Inferior parietal cortex (tissue), 1 donor: Measurements from ENCODE around the gene PBX1.

Source experiments
- DNase-seq: peaks from one replicate; pipeline ENCODE4 v3.0.0-alpha.2; 2016; ENCODE audit errors: extremely low spot score

Gene PBX1

GRCh38 chr1:164670026-164670425 is 111.0 kb downstream of the PBX1 start:
- DNase-seq, result no peak

- DNase-seq, result no peak
Observed at GRCh38 chr1:164670786-164671185, 111.8 kb downstream of the PBX1 start.

GRCh38 chr1:164671323-164671965 is 112.5 kb downstream of the PBX1 start:
- DNase-seq, result no peak

GRCh38 chr1:164671966-164672571 is 113.1 kb downstream of the PBX1 start:
- no peak for DNase-seq

- no peak for DNase-seq
Observed at GRCh38 chr1:164672588-164672987, 113.6 kb downstream of the PBX1 start.

GRCh38 chr1:164673584-164674214 is 114.7 kb downstream of the PBX1 start:
- no peak for DNase-seq

GRCh38 chr1:164675342-164675904 is 116.4 kb downstream of the PBX1 start:
- no peak for DNase-seq

- DNase-seq, result no peak
Observed at GRCh38 chr1:164678136-164678700, 119.2 kb downstream of the PBX1 start.

- DNase-seq, result no peak
Observed at GRCh38 chr1:164682570-164682969, 123.6 kb downstream of the PBX1 start.

- DNase-seq, result no peak
Observed at GRCh38 chr1:164683235-164683634, 124.3 kb downstream of the PBX1 start.

GRCh38 chr1:164685266-164686035 is 126.5 kb downstream of the PBX1 start:
- DNase-seq, result no peak

GRCh38 chr1:164687777-164688176 is 128.8 kb downstream of the PBX1 start:
- no peak for DNase-seq

- no peak for DNase-seq
Observed at GRCh38 chr1:164688791-164689190, 129.8 kb downstream of the PBX1 start.

GRCh38 chr1:164689672-164690511 is 130.9 kb downstream of the PBX1 start:
- no peak for DNase-seq

- no peak for DNase-seq
Observed at GRCh38 chr1:164692420-164692819, 133.4 kb downstream of the PBX1 start.

- no peak for DNase-seq
Observed at GRCh38 chr1:164693564-164694359, 134.8 kb downstream of the PBX1 start.

- DNase-seq, result no peak
Observed at GRCh38 chr1:164694505-164694904, 135.5 kb downstream of the PBX1 start.

- no peak for DNase-seq
Observed at GRCh38 chr1:164695956-164696665, 137.1 kb downstream of the PBX1 start.

- no peak for DNase-seq
Observed at GRCh38 chr1:164699815-164700491, 141.0 kb downstream of the PBX1 start.
